Stomach (tissue), 4 donors: ENCODE measurements around the gene RAB2B.

Experiments used
- CTCF ChIP-seq, 7 experiments: fragments of 450-650 bp in 4 of 7; fragments of 200-600 bp in 3 of 7; sonication (generic) in 3 of 7; IDR thresholded peaks; one replicate each; pipeline ENCODE4 v1.5.1; 2016 to 2019; ENCODE audit warnings: antibody characterized with exemption in 7 of 7, control low read depth in 2 of 7, mild to moderate bottlenecking in 1 of 7
- POLR2AphosphoS5 ChIP-seq, 3 donors: sonication (generic); formaldehyde crosslinking; IDR thresholded peaks; one replicate each; pipeline ENCODE4 v1.6.1; 2016; ENCODE audit warnings: antibody characterized with exemption in 3 of 3

DNA sequence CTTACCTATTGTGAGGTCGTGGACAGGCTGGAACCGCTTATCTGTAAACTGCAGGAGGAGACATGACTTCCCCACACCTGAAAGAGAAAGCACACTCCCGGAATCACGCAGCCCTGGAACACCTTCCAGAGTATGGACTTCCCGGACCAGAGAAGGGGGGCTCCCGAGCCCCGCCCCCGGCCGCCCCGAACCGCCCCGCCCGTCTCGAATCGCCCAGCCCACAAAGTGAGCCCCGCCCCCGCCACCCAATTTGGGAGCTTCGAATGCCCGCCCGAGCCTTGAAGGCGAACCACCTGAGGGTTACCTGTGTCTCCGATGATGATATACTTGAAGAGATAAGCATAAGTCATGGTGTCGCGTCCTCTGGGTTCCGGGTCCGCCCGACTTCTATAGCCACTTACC, 235 bp downstream of the RAB2B start:
- no peak for TF ChIP-seq CTCF (IDR thresholded peaks at IDR 0.05)
- TF ChIP-seq POLR2AphosphoS5 (IDR thresholded peaks at IDR 0.05): peak in 2 of 3 donors; percentile 41 to 54
